Activated CD4-positive, alpha-beta memory T cell treated with anti-CD3 and anti-CD28 coated beads, Interleukin-2, amount 10 ng/mL, durations not matched to agents 7 days and 5 days (primary cell): ENCODE measurements around the gene PPP2R5C. TPM values are rescaled to one million over a fixed set of nuclear protein-coding genes. Genes with fewer than 3 reads are reported as not detected.
"Not testable (repeated sequence)": the region's sequence is repeated elsewhere in the genome, so short reads cannot be mapped to it uniquely, and the experiment has no call there.

Source experiments
- CTCF ChIA-PET: fragments of 350-600 bp; sonication (Branson Sonifier 250); formaldehyde crosslinking; loops from one replicate; lab custom pipeline; 2021; ENCODE audit warnings: antibody characterized with exemption, inconsistent platforms; lab: Charles Lee
- POLR2A ChIA-PET: fragments of 350-600 bp; sonication (Branson Sonifier 250); formaldehyde crosslinking; loops from one replicate; lab custom pipeline; 2021; ENCODE audit warnings: antibody characterized with exemption; lab: Charles Lee
- DNase-seq: peaks from one replicate; pipeline ENCODE4 v3.0.0-alpha.2; 2020
- H3K27ac Mint-ChIP-seq: one replicate; pipeline ENCODE4 v1.8.0; 2021; ENCODE audit warnings: mild to moderate bottlenecking, mixed read lengths
- H3K27me3 Mint-ChIP-seq: one replicate; pipeline ENCODE4 v1.8.0; 2021; ENCODE audit warnings: mixed read lengths
- H3K36me3 Mint-ChIP-seq: one replicate; pipeline ENCODE4 v1.8.0; 2021; ENCODE audit warnings: low read depth, mixed read lengths
- H3K4me1 Mint-ChIP-seq: one replicate; pipeline ENCODE4 v1.8.0; 2021; ENCODE audit warnings: mixed read lengths
- H3K4me3 Mint-ChIP-seq: one replicate; pipeline ENCODE4 v1.8.0; 2021; ENCODE audit warnings: mild to moderate bottlenecking, mixed read lengths
- H3K9me3 Mint-ChIP-seq: one replicate; pipeline ENCODE4 v1.8.0; 2021; ENCODE audit warnings: mixed read lengths
- total RNA-seq, 2 experiments: library from RNA; stranded (reverse); gene quantifications; one replicate each; pipeline ENCODE4 v1.2.3, GENCODE V29; 2021

PPP2R5C gene
- total RNA-seq, 2 experiments from 2014 or later, result 338 to 348 TPM

DNA sequence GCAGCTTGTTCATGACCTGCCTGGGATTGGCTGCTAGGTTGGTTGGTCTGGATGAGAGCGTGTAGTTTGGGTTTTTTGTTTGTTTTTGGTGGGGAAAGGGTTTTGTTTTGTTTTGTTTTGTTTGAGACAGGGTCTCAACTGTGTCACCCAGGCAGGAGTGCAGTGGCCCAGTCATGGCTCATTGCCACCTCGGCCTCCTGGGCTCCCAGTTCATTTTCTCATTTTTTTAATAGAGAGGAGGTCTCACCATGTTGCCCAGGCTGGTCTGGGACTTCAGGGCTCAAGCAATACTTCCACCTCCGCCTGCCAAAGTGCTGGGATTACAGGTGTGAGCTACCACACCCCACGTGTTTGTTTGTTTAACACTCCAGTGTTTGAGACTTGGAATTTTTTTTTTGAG lies 206.7 kb downstream of the PPP2R5C start:
- Mint-ChIP-seq H3K27me3 (no peaks in the 10 kb centered on the region), H3K4me3 (no peak overlapping the region), H3K36me3 (peaks cover 32% of the 10 kb centered on the region), H3K27ac (no peak overlapping the region), H3K9me3 (no peaks in the 10 kb centered on the region), H3K4me1 (peaks cover 54% of the 10 kb centered on the region)
- CTCF ChIA-PET, result interaction anchor here (1.6 kb wide), 1 partner anchor 20 kb away, joined by 4 read pairs; no protein-coding TSS in a partner anchor
- POLR2A ChIA-PET, result interaction anchor here (1.2 to 1.5 kb wide), 2 partner anchors 10 to 197 kb away, joined by 3 read pairs; no protein-coding TSS in a partner anchor
- no peak for DNase-seq

DNA sequence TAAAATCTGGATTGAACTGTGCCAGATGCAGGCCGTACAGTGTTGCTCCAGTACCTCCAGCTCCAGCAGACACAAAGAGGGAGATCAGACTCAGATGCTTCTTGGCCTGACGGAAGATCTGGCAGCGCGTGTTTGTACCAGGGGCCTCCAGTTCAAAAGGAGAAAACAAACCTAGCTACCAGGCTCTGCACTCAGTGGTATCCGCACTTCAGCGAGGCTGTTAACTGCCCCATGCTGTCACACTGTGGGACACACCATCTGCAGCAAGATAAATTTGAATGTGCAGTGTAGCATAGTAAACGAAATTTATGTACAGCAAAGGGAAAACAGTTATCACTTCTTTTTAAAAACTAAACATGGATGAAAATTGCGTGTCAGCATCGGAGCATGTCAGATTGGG lies 208.0 kb downstream of the PPP2R5C start:
- H3K4me1 Mint-ChIP-seq, result peaks cover 49% of the 10 kb centered on the region
- DNase-seq, result no peak
- peaks cover 32% of the 10 kb centered on the region for H3K36me3 Mint-ChIP-seq
- H3K4me3 Mint-ChIP-seq, result no peak overlapping the region
- ChIA-PET POLR2A (interaction anchor here (0.7 kb wide), 1 partner anchor 47 kb away, joined by 3 read pairs; no protein-coding TSS in a partner anchor), CTCF (interaction anchor here (1.4 to 1.5 kb wide), 2 partner anchors 21 to 262 kb away, joined by 3 to 4 read pairs; no protein-coding TSS in a partner anchor)
- no peaks in the 10 kb centered on the region for H3K27me3 Mint-ChIP-seq
- no peaks in the 10 kb centered on the region for H3K9me3 Mint-ChIP-seq
- H3K27ac Mint-ChIP-seq, result no peak overlapping the region

- POLR2A ChIA-PET, result no interaction called here
- H3K4me3 Mint-ChIP-seq, result no peak overlapping the region
- DNase-seq, result no peak
- H3K4me1 Mint-ChIP-seq, result peaks cover 44% of the 10 kb centered on the region
- peaks cover 36% of the 10 kb centered on the region for H3K36me3 Mint-ChIP-seq
- H3K27ac Mint-ChIP-seq, result no peak overlapping the region
- H3K9me3 Mint-ChIP-seq, result no peaks in the 10 kb centered on the region
- CTCF ChIA-PET, result interaction anchor here (1.1 kb wide), 1 partner anchor 70 kb away, joined by 3 read pairs; no protein-coding TSS in a partner anchor
- H3K27me3 Mint-ChIP-seq, result no peaks in the 10 kb centered on the region
Observed at GRCh38 chr14:101970830-101971400, 209.4 kb downstream of the PPP2R5C start.

GRCh38 chr14:101971458-101971857 lies 209.9 kb downstream of the PPP2R5C start:
- H3K27ac Mint-ChIP-seq, POLR2A ChIA-PET, H3K9me3 Mint-ChIP-seq, H3K4me3 Mint-ChIP-seq, H3K27me3 Mint-ChIP-seq, DNase-seq: not testable (repeated sequence)
- CTCF ChIA-PET, result interaction anchor here (0.7 to 1.1 kb wide), 2 partner anchors 12 to 71 kb away, joined by 3 read pairs; no protein-coding TSS in a partner anchor
- H3K4me1 Mint-ChIP-seq, result peaks cover 41% of the 10 kb centered on the region
- H3K36me3 Mint-ChIP-seq, result peaks cover 36% of the 10 kb centered on the region

GRCh38 chr14:101972126-101972866 lies 210.8 kb downstream of the PPP2R5C start:
- no peak overlapping the region for H3K27ac Mint-ChIP-seq

GRCh38 chr14:101973356-101973755 lies 211.8 kb downstream of the PPP2R5C start:
- no peaks in the 10 kb centered on the region for H3K27me3 Mint-ChIP-seq
- peaks cover 27% of the 10 kb centered on the region for H3K4me1 Mint-ChIP-seq
- no peaks in the 10 kb centered on the region for H3K9me3 Mint-ChIP-seq
- no peak overlapping the region for H3K27ac Mint-ChIP-seq
- ChIA-PET CTCF (no interaction called here), POLR2A (no interaction called here)
- H3K4me3 Mint-ChIP-seq, result no peak overlapping the region
- peaks cover 40% of the 10 kb centered on the region for H3K36me3 Mint-ChIP-seq
- DNase-seq, result no peak

More at GRCh38 chr14:101972126-101972866, 210.8 kb downstream of the PPP2R5C start:
- POLR2A ChIA-PET, result no interaction called here
- H3K9me3 Mint-ChIP-seq, result no peaks in the 10 kb centered on the region
- H3K36me3 Mint-ChIP-seq, result peaks cover 40% of the 10 kb centered on the region
- H3K27me3 Mint-ChIP-seq, result no peaks in the 10 kb centered on the region
- CTCF ChIA-PET, result interaction anchor here (0.7 to 1.1 kb wide), 2 partner anchors 13 to 71 kb away, joined by 3 read pairs; no protein-coding TSS in a partner anchor
- H3K4me1 Mint-ChIP-seq, result peaks cover 34% of the 10 kb centered on the region
- H3K4me3 Mint-ChIP-seq, result no peak overlapping the region
- no peak for DNase-seq

DNA sequence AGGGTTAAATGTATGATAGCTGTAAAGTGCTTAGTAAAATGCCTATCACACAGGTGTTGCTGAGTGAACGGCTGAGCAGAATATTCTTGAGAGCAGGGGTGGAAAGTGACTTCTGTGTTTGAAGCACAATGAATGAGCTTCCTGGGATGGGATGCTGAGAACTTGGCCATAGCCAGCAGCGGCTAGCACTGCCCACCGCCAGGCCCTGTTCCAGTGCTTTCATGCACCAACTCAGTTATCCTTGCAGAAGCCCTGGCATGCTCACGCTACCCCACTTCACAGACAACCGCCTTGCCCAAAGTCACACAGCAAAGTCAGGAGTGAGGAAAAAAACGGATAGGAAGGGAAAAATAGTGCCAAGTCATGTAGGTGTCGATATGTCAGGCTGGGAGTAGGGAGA lies 213.7 kb downstream of the PPP2R5C start:
- ChIA-PET POLR2A (no interaction called here), CTCF (no interaction called here)
- H3K4me3 Mint-ChIP-seq, result no peak overlapping the region
- no peak overlapping the region for H3K27ac Mint-ChIP-seq
- H3K9me3 Mint-ChIP-seq, result no peaks in the 10 kb centered on the region
- H3K4me1 Mint-ChIP-seq, result peaks cover 19% of the 10 kb centered on the region
- peaks cover 48% of the 10 kb centered on the region for H3K36me3 Mint-ChIP-seq
- DNase-seq, result no peak
- no peaks in the 10 kb centered on the region for H3K27me3 Mint-ChIP-seq

Other genes with a start within 250 kb of the PPP2R5C start
- gene DIO3, start 200.2 kb upstream of the PPP2R5C start, total RNA-seq, result not detected
- gene DYNC1H1, start 202.9 kb downstream of the PPP2R5C start, total RNA-seq, result 100 to 1,000 TPM; 223 to 241 TPM